Measurements from ENCODE around the gene NOXA1. TPM values are rescaled to one million over a fixed set of nuclear protein-coding genes. Genes with fewer than 3 reads are reported as not detected.

Gene NOXA1
- total RNA-seq, 1 donor, result 0.36 TPM

DNA sequence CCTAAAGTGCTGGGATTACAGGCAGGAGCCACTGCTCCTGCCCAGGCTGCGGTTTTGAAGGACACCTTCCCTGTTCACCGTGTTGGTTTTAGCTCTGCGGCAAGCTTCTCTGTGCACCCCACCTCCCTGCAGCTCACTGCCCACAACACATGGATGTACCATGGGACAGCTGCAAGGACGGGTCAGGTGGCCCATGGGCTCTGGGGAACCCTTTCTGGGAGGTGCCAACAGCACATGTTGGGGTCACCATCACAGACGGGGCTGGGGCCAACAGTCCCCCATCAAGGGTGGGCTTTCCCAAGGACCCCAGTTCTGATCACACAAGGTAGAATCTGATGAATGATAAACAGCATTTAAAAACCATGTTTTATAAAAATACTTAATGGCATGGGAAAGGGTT, 7.7 kb upstream of the NOXA1 start:
- no peak for TF ChIP-seq CTCF (IDR thresholded peaks at IDR 0.05; ENCODE audit: insufficient read depth, low read length)
- no peak for DNase-seq (ENCODE audit: low read depth)
- H3K4me3 ChIP-seq (ENCODE audit: low read depth, low read length), result no peak overlapping the region

DNA sequence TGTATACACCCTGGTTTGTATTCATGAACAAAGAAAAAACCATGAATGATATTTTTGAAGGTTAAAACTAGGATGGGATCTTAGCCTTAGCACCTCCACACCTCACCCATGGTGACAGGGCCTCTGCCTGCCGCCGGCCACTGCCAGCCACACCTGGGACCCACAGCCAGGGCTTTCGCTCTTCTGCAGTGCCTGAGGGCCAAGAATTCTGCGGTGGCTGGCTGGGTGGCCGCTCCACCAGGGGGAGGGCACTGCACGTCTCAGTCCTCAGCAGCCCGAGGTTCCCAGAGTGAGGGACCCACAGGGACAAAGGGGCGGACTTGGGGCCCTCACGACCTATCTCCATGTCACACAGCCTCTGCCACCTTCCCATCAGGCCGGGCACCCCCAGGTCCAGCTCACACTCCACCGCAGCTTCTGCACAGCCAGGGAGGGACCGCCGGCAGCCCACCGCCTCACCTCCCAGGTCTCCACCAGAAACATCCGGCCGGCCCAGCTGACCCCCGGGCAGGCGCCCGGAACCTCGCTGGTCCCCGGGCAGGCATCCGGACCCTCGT, 7.1 kb upstream of the NOXA1 start:
- no peak for DNase-seq (ENCODE audit: low read depth)
- no peak for TF ChIP-seq CTCF (IDR thresholded peaks at IDR 0.05; ENCODE audit: insufficient read depth, low read length)
- no peak overlapping the region for H3K4me3 ChIP-seq (ENCODE audit: low read depth, low read length)

DNA sequence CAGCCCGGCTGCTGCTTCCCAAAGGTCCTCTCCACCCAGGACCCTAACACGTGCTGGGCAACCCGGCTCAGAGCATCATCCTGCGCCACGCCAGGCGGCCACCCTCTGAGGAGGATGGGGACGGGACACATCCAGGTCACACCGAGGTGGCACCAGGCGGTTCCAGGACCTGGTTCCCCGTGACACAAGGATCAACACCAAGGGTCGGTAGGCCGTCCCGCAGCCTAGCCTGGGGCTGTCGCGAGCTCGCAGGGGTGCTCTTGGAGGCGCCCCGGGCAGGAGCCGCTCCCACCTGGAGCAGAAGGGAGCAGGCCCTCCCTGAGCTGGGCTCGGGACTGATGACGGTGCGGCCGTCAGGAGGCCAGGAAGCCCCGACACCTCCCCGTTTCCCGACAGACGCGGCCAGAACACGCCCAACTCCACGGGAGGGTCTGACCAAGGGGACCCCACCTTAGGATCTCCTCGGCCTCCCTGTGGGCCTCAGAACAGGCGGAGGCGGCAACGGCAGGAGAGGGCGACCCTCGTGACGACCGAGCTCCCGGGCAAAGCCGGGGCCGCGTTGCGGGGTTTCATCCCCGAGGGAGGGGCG, 6.5 kb upstream of the NOXA1 start:
- no peak overlapping the region for H3K4me3 ChIP-seq (ENCODE audit: low read depth, low read length)
- DNase-seq (ENCODE audit: low read depth), result no peak
- no peak for TF ChIP-seq CTCF (IDR thresholded peaks at IDR 0.05; ENCODE audit: insufficient read depth, low read length)

DNA sequence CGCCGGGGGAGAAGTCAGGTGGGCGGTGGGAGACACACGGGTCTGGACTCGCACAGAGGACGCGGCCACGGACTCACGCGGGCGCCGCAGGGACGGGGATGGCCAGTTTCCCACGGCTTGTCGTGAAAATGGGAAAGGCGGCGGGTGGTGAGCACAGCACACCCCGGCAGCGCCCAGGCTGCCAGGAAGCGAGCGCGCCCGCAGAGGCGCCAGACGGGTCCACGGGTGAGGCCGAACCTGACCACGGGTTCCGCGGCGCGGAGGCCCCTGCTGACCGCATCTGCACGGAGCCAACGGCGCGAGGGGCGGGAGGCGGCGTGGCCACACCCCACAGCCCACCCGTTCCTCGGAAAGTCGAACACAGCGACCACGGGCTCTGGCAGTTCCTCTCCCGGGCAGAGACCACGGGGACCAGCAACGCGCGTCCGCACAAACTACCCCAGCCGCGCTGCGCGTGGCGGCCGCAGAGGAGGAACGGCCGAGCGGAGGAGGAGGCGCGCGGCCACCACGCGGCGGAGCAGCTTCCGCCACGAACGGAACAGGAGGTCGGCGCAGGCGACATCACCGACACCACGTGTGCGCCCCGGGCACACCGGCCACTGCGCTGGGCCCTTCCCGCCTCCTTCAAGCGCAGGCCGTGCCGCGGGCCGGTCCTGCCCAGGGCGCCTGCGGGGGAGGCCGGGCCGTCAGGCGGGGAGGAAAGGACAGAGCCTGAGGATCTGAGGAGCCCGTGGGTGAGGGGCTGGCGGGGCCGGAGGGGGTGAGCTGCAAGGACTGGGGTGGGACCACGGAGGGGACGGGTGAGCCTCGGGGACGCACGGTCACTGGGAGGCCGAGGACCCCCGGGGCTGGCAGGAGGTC, 5.8 kb upstream of the NOXA1 start:
- TF ChIP-seq CTCF (IDR thresholded peaks at IDR 0.05; ENCODE audit: insufficient read depth, low read length), result no peak
- DNase-seq (ENCODE audit: low read depth), result no peak
- H3K4me3 ChIP-seq (ENCODE audit: low read depth, low read length), result peak overlapping the region; percentile 13

- peak overlapping the region; percentile 82 for H3K4me3 ChIP-seq (ENCODE audit: low read depth, low read length)
- no peak for DNase-seq (ENCODE audit: low read depth)
- TF ChIP-seq CTCF (IDR thresholded peaks at IDR 0.05; ENCODE audit: insufficient read depth, low read length), result no peak
Observed at GRCh38 chr9:137421838-137422603, 1.2 kb upstream of the NOXA1 start.

DNA sequence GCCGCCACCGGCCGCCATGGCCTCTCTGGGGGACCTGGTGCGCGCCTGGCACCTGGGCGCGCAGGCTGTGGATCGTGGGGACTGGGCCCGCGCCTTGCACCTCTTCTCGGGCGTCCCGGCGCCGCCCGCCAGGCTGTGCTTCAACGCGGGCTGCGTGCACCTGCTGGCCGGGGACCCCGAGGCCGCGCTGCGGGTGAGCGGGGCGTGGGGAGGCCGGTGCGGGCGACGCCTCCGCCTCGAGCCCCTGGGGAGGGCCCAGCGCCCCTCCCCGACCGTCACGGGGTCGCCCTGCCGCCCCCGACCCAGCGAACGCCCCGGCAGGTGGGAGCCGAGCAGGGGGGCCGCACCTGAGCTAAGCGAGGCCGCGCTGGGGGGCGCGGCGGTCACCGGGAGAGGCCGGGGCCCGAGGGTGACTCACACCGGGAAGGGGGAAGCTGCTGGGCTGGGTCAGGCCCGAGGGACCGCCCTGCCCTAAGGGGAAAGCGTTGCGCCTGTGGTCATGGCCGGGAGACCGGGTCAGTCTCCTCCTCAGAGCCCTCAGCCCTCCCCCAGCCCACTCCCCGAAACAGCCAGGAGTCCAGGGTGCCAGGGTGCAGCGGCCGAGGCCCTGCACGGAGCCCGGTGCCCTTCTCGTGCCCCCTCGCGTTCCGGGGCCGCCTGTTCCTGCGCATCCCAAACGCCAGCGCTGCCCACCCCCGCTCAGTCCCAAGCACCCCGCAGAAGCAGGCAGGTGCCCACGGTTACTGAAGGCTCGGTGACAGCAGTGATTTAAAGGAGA, 510 bp downstream of the NOXA1 start:
- DNase-seq (ENCODE audit: low read depth), result no peak
- no peak for TF ChIP-seq CTCF (IDR thresholded peaks at IDR 0.05; ENCODE audit: insufficient read depth, low read length)
- H3K4me3 ChIP-seq (ENCODE audit: low read depth, low read length), result peak overlapping the region; percentile 61
